Trophoblast cell (in vitro differentiated cells and primary cell): ENCODE results near the gene TTLL11.
A peak's percentile ranks its signal among the peaks of the same experiment; 100 is the strongest.

ENCODE experiments used
- DNase-seq, 2 donors: peaks; one replicate each; pipeline ENCODE4 v3.0.0-alpha.2; 2016
- H2AFZ ChIP-seq: 2 replicates; pipeline ENCODE4 v1.6.1; 2013; ENCODE audit warnings: low read length, moderate library complexity, mild to moderate bottlenecking; ENCODE audit not compliant: insufficient read depth, poor library complexity
- H2AK5ac ChIP-seq: 2 replicates; pipeline ENCODE4 v1.6.1; 2013; ENCODE audit warnings: mild to moderate bottlenecking, low read length
- H2BK120ac ChIP-seq: 2 replicates; pipeline ENCODE4 v1.6.1; 2013; ENCODE audit warnings: low read length, mild to moderate bottlenecking, moderate library complexity; ENCODE audit not compliant: insufficient read depth, poor library complexity
- H2BK12ac ChIP-seq: 2 replicates; pipeline ENCODE4 v1.6.1; 2013; ENCODE audit warnings: mild to moderate bottlenecking, low read length, moderate library complexity
- H2BK5ac ChIP-seq: 2 replicates; pipeline ENCODE4 v1.6.1; 2013; ENCODE audit warnings: low read length, low read depth, moderate library complexity, mild to moderate bottlenecking; ENCODE audit not compliant: poor library complexity
- H3K14ac ChIP-seq: 2 replicates; pipeline ENCODE4 v1.6.1; 2013; ENCODE audit warnings: mild to moderate bottlenecking, low read length
- H3K18ac ChIP-seq: 2 replicates; pipeline ENCODE4 v1.6.1; 2013; ENCODE audit warnings: mild to moderate bottlenecking, low read length
- H3K23ac ChIP-seq: 2 replicates; pipeline ENCODE4 v1.6.1; 2013; ENCODE audit warnings: low read length
- H3K27ac ChIP-seq: 2 replicates; pipeline ENCODE4 v1.5.1; 2013; ENCODE audit warnings: low read depth, mild to moderate bottlenecking, inconsistent platforms, low read length, moderate library complexity
- H3K27me3 ChIP-seq: 2 replicates; pipeline ENCODE4 v1.6.1; 2013; ENCODE audit warnings: inconsistent platforms, mild to moderate bottlenecking, low read length, moderate library complexity; ENCODE audit not compliant: insufficient read depth
- H3K36me3 ChIP-seq, 2 experiments: 1 replicate in 1 of 2; 2 replicates in 1 of 2; pipeline ENCODE4 v1.6.1; 2013; ENCODE audit warnings: low read length in 2 of 2, mild to moderate bottlenecking in 2 of 2, moderate library complexity in 1 of 2; ENCODE audit not compliant: insufficient read depth in 2 of 2, control insufficient read depth in 1 of 2
- H3K4ac ChIP-seq: 2 replicates; pipeline ENCODE4 v1.6.1; 2013; ENCODE audit warnings: low read depth, mild to moderate bottlenecking, low read length, moderate library complexity
- H3K4me1 ChIP-seq, 2 experiments: 1 replicate in 1 of 2; 2 replicates in 1 of 2; pipeline ENCODE4 v1.6.1; 2013; ENCODE audit warnings: low read length in 2 of 2, mild to moderate bottlenecking in 2 of 2, moderate library complexity in 1 of 2; ENCODE audit not compliant: insufficient read depth in 2 of 2, control insufficient read depth in 1 of 2
- H3K4me2 ChIP-seq: 2 replicates; pipeline ENCODE4 v1.6.1; 2013; ENCODE audit warnings: inconsistent platforms, mild to moderate bottlenecking, low read length, moderate library complexity
- H3K4me3 ChIP-seq: 2 replicates; pipeline ENCODE4 v1.5.1; 2013; ENCODE audit warnings: mild to moderate bottlenecking, low read depth, low read length, inconsistent platforms
- H3K79me1 ChIP-seq: one replicate; pipeline ENCODE4 v1.6.1; 2013; ENCODE audit warnings: low read length
- H3K79me2 ChIP-seq: 2 replicates; pipeline ENCODE4 v1.6.1; 2013; ENCODE audit warnings: low read length, mild to moderate bottlenecking; ENCODE audit not compliant: control insufficient read depth, insufficient read depth, poor library complexity
- H3K9ac ChIP-seq: 2 replicates; pipeline ENCODE4 v1.6.1; 2013; ENCODE audit warnings: mild to moderate bottlenecking, low read length
- H3K9me3 ChIP-seq: 2 replicates; pipeline ENCODE4 v1.6.1; 2013; ENCODE audit warnings: low read depth, mild to moderate bottlenecking, control low read depth, inconsistent platforms, low read length; ENCODE audit not compliant: insufficient read depth
- H4K12ac ChIP-seq: 2 replicates; pipeline ENCODE4 v1.6.1; 2013; ENCODE audit warnings: low read depth, mild to moderate bottlenecking, low read length, moderate library complexity
- H4K8ac ChIP-seq: 2 replicates; pipeline ENCODE4 v1.6.1; 2013; ENCODE audit warnings: low read depth, mild to moderate bottlenecking, low read length, moderate library complexity
- H4K91ac ChIP-seq: one replicate; pipeline ENCODE4 v1.6.1; 2013; ENCODE audit warnings: low read depth, mild to moderate bottlenecking, low read length, moderate library complexity
- WGBS: extraction: QIAGEN DNeasy Blood & Tissue Kit; methylation state at CpG from one replicate; pipeline ENCODE4 v1.1.7; 2013; ENCODE audit warnings: missing lambda C conversion rate; ENCODE audit not compliant: insufficient read length, insufficient coverage; ENCODE audit errors: extremely low coverage; 5-methylcytosine and 5-hydroxymethylcytosine counted together

Gene TTLL11

DNA sequence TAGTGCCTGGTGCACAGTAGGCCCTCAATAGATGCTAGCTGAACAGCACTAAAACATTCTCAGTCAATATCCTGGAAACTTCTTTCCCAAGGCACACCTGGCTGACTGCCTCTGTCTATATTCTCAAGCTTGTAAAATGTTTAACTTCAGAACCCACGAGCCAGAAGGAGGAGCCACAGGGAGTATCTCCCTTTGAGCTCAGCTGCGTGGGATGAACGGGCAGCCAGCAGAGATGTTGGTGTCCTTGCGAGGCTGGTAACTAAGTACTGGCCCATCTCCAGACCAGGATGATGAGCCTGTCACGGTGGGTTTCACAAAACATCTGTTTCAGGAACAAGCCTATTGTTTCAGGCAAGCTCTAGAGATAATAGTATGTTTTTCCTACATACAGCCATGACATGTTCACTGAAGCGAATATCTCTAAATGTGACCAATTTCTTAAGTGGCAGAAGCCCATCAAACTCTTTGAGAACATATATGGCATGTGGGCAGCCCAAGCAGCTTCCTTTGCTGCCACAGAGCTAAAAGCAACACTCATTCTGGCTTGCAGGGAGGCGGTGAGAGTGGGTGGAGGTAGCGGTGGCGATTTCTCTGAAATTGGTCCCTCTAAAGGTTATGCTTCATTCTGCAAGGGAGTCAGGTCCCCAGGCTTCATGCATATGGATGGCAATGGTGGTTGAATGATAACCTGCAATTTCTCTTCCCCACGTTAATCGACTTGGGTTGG lies 206.2 kb downstream of the TTLL11 start:
- no peak overlapping the region for H2BK12ac ChIP-seq
- no peak overlapping the region for H4K91ac ChIP-seq
- no peak for DNase-seq
- no peak overlapping the region for H3K9ac ChIP-seq
- no peak overlapping the region for H3K14ac ChIP-seq
- H3K36me3 ChIP-seq = no peaks in the 10 kb centered on the region
- no peaks in the 10 kb centered on the region for H3K79me2 ChIP-seq
- no peak overlapping the region for H3K4ac ChIP-seq
- WGBS = no CpG with 5 or more reads among the region's 11 CpGs
- no peak overlapping the region for H3K4me3 ChIP-seq
- no peak overlapping the region for H3K4me2 ChIP-seq
- peaks cover 9 to 11% of the 10 kb centered on the region in 2 experiments for H3K4me1 ChIP-seq
- no peak overlapping the region for H2BK120ac ChIP-seq
- H2BK5ac ChIP-seq = no peak overlapping the region
- H4K12ac ChIP-seq = no peak overlapping the region
- no peaks in the 10 kb centered on the region for H3K9me3 ChIP-seq
- no peak overlapping the region for H2AK5ac ChIP-seq
- H3K18ac ChIP-seq = no peak overlapping the region
- no peaks in the 10 kb centered on the region for H3K27me3 ChIP-seq
- H4K8ac ChIP-seq = no peak overlapping the region
- H3K79me1 ChIP-seq = no peaks in the 10 kb centered on the region
- no peak overlapping the region for H3K23ac ChIP-seq
- no peak overlapping the region for H3K27ac ChIP-seq
- H2AFZ ChIP-seq = no peak overlapping the region

DNA sequence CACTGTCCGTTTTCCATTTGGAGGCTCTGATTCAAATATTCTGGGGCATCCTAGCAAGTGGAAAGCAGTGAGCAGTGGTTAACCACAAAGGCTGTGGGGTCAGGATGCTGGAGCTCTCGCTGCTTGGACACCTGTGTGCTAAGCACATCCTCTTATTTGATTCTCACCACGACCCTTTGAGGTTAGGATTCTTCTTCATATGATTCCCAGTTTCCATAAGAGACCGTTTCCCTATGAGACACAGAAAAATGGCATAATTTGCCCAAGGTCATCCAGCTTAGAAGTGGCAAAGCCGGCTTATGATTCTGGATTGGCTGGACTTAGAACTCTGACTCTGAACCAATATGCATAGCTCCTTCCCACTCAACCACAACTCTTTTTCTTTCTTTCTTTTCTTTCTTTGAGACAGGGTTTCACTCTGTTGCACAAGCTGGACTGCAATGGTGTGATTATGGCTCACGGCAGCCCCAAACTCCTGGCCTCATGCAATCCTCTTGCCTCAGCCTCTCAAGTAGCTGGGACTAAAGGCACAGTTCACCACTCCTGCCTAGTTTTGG lies 207.7 kb downstream of the TTLL11 start:
- Histone ChIP-seq H3K14ac (no peak overlapping the region), H3K4me3 (no peak overlapping the region), H4K12ac (no peak overlapping the region), H3K9ac (no peak overlapping the region), H2AFZ (no peak overlapping the region), H2BK5ac (no peak overlapping the region), H3K23ac (no peak overlapping the region), H3K18ac (no peak overlapping the region), H3K4ac (no peak overlapping the region), H3K79me2 (no peaks in the 10 kb centered on the region), H3K36me3 (no peaks in the 10 kb centered on the region), H3K4me1 (peaks cover 9 to 11% of the 10 kb centered on the region in 2 experiments), H3K79me1 (no peaks in the 10 kb centered on the region), H2AK5ac (no peak overlapping the region), H3K9me3 (no peaks in the 10 kb centered on the region), H4K91ac (no peak overlapping the region), H4K8ac (no peak overlapping the region), H3K27ac (no peak overlapping the region), H2BK12ac (no peak overlapping the region), H2BK120ac (no peak overlapping the region), H3K4me2 (no peak overlapping the region), H3K27me3 (no peaks in the 10 kb centered on the region)
- no peak for DNase-seq
- WGBS = no CpG with 5 or more reads among the region's 6 CpGs

- Histone ChIP-seq H3K14ac (no peak overlapping the region), H2AFZ (no peak overlapping the region), H3K9me3 (no peaks in the 10 kb centered on the region), H3K18ac (no peak overlapping the region), H4K12ac (no peak overlapping the region), H4K91ac (no peak overlapping the region), H3K79me2 (no peaks in the 10 kb centered on the region), H2BK5ac (no peak overlapping the region), H3K27me3 (no peaks in the 10 kb centered on the region), H3K79me1 (no peaks in the 10 kb centered on the region), H3K23ac (no peak overlapping the region), H2AK5ac (no peak overlapping the region), H4K8ac (no peak overlapping the region), H3K4me3 (no peak overlapping the region), H3K36me3 (no peaks in the 10 kb centered on the region), H3K4ac (no peak overlapping the region), H3K27ac (no peak overlapping the region), H3K9ac (no peak overlapping the region), H2BK12ac (no peak overlapping the region), H2BK120ac (no peak overlapping the region), H3K4me1 (peaks cover 9 to 11% of the 10 kb centered on the region in 2 experiments), H3K4me2 (no peak overlapping the region)
- no CpG with 5 or more reads among the region's 12 CpGs for WGBS
- no peak for DNase-seq
These were observed 209.0 kb downstream of the TTLL11 start for GRCh38 chr9:121884057-121884541.

- H3K27me3 ChIP-seq = no peaks in the 10 kb centered on the region
- H3K27ac ChIP-seq = no peak overlapping the region
- H3K23ac ChIP-seq = no peak overlapping the region
- no peak overlapping the region for H2AFZ ChIP-seq
- no peak overlapping the region for H3K4me3 ChIP-seq
- H4K8ac ChIP-seq = no peak overlapping the region
- H3K79me2 ChIP-seq = no peaks in the 10 kb centered on the region
- peak; percentile 31 to 60 for DNase-seq
- no peaks in the 10 kb centered on the region for H3K9me3 ChIP-seq
- H3K9ac ChIP-seq = no peak overlapping the region
- no peaks in the 10 kb centered on the region for H3K79me1 ChIP-seq
- H3K14ac ChIP-seq = no peak overlapping the region
- no peak overlapping the region for H2BK12ac ChIP-seq
- H4K12ac ChIP-seq = no peak overlapping the region
- H2AK5ac ChIP-seq = no peak overlapping the region
- H3K18ac ChIP-seq = no peak overlapping the region
- no peak overlapping the region for H3K4me2 ChIP-seq
- WGBS = no CpG with 5 or more reads among the region's 8 CpGs
- H3K4ac ChIP-seq = no peak overlapping the region
- H3K36me3 ChIP-seq = no peaks in the 10 kb centered on the region
- no peak overlapping the region for H4K91ac ChIP-seq
- H2BK5ac ChIP-seq = no peak overlapping the region
- H2BK120ac ChIP-seq = no peak overlapping the region
- peaks cover 9 to 11% of the 10 kb centered on the region in 2 experiments for H3K4me1 ChIP-seq
These were observed 209.6 kb downstream of the TTLL11 start for GRCh38 chr9:121883281-121884056.
